ENCODE measurements around the gene KLHL29. TPM values are rescaled to one million over a fixed set of nuclear protein-coding genes. Genes with fewer than 3 reads are reported as not detected.

The KLHL29 gene
- total and polyA plus RNA-seq, 2 experiments from 2014 or later: 3.8 to 9.9 TPM

GRCh38 chr2:23568626-23569190 is 183.7 kb downstream of the KLHL29 start:
- Histone ChIP-seq H3K27ac (no peak overlapping the region), H3K9me3 (ENCODE audit: low read depth) (no peaks in the 10 kb centered on the region), H3K4me3 (no peak overlapping the region), H3K9me2 (replicated peaks; ENCODE audit: insufficient read depth) (no peaks in the 10 kb centered on the region), H2AFZ (no peak overlapping the region), H3K27me3 (no peaks in the 10 kb centered on the region), H4K20me1 (ENCODE audit: insufficient read depth, poor library complexity, severe bottlenecking) (no peaks in the 10 kb centered on the region), H3K79me2 (no peaks in the 10 kb centered on the region), H3K4me2 (no peak overlapping the region), H3K36me3 (replicated peaks; ENCODE audit: insufficient read depth, low read depth) (no peaks in the 10 kb centered on the region), H3K4me1 (ENCODE audit: insufficient read depth) (peaks cover 16% of the 10 kb centered on the region)
- no peak for DNase-seq (ENCODE audit: low spot score)
- 85% methylated on average over 3 of the region's 3 CpGs for WGBS (ENCODE audit: low lambda C conversion rate, missing lambda C conversion rate)
- TF ChIP-seq, protein P1, sequence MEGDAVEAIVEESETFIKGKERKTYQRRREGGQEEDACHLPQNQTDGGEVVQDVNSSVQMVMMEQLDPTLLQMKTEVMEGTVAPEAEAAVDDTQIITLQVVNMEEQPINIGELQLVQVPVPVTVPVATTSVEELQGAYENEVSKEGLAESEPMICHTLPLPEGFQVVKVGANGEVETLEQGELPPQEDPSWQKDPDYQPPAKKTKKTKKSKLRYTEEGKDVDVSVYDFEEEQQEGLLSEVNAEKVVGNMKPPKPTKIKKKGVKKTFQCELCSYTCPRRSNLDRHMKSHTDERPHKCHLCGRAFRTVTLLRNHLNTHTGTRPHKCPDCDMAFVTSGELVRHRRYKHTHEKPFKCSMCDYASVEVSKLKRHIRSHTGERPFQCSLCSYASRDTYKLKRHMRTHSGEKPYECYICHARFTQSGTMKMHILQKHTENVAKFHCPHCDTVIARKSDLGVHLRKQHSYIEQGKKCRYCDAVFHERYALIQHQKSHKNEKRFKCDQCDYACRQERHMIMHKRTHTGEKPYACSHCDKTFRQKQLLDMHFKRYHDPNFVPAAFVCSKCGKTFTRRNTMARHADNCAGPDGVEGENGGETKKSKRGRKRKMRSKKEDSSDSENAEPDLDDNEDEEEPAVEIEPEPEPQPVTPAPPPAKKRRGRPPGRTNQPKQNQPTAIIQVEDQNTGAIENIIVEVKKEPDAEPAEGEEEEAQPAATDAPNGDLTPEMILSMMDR (IDR thresholded peaks at IDR 0.05; ENCODE audit: poor library complexity): no peak
- TF ChIP-seq EZH2 (IDR thresholded peaks at IDR 0.05; ENCODE audit: borderline replicate concordance) (no peak), EZH2phosphoT487 (IDR thresholded peaks at IDR 0.05; ENCODE audit: low read depth, severe bottlenecking, unreplicated experiment) (no peak)

DNA sequence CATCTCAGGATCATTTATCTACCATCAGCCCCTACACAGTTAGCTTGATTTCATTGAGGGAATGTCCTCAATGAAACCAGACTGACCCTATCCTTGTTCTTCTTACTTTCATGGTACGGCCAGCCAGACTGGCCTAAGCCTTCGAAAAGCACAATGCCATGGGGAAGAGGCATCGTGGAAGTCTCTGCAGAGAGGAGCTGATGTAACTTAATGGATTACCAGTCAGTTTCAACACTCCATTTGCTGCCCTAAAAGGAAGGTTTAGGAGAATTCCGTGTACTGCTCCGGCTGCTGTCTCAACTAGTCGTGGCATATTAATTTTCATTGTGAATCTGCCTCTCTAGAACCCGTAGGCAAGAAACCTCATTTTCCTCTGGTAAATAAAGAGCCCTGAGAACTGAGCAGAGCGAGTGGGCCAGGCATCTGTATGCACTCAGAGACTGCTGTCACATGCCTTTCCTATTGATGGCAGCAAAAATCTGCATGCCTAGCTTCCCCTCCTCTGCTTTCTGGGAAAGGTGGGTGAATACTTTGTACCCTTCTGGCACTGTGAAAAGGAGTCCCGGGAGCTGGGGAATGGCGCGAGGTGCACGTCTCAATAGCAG is 184.9 kb downstream of the KLHL29 start:
- Histone ChIP-seq H3K27me3 (no peaks in the 10 kb centered on the region), H3K27ac (peak overlapping the region; percentile 6), H4K20me1 (ENCODE audit: insufficient read depth, poor library complexity, severe bottlenecking) (no peaks in the 10 kb centered on the region), H3K9me2 (replicated peaks; ENCODE audit: insufficient read depth) (no peaks in the 10 kb centered on the region), H2AFZ (no peak overlapping the region), H3K4me1 (ENCODE audit: insufficient read depth) (peaks cover 12% of the 10 kb centered on the region), H3K79me2 (no peaks in the 10 kb centered on the region), H3K9me3 (ENCODE audit: low read depth) (no peaks in the 10 kb centered on the region), H3K36me3 (replicated peaks; ENCODE audit: insufficient read depth, low read depth) (no peaks in the 10 kb centered on the region), H3K4me2 (no peak overlapping the region), H3K4me3 (no peak overlapping the region)
- WGBS (ENCODE audit: low lambda C conversion rate, missing lambda C conversion rate): 83% methylated on average over 12 of the region's 12 CpGs
- no peak for DNase-seq (ENCODE audit: low spot score)
- TF ChIP-seq, protein P1 (IDR thresholded peaks at IDR 0.05; ENCODE audit: poor library complexity): no peak
- no peak for TF ChIP-seq EZH2phosphoT487 (IDR thresholded peaks at IDR 0.05; ENCODE audit: low read depth, severe bottlenecking, unreplicated experiment)
- no peak for TF ChIP-seq EZH2 (IDR thresholded peaks at IDR 0.05; ENCODE audit: borderline replicate concordance)

DNA sequence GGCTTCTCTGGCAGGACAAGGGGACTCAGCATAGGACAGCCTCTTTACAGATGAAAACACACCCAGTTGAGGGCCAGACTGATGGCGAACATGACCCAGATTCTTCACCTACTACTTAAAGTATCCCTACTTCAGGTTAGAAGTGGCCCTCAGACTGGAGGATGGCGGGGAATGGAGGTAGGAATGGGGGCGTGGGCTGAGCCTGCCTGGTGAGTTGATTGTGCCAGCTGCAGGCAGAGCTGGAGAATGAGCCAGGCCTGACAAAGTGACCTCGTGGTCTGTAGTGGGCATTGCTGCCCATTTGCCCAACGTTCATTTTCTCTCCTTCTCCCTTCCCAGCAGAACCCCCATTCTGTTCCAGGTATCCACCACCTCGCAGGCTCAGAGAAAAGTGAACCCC is 186.1 kb downstream of the KLHL29 start:
- H3K4me1 ChIP-seq (ENCODE audit: insufficient read depth): peaks cover 12% of the 10 kb centered on the region

More for the DNA sequence above, 186.1 kb downstream of the KLHL29 start:
- WGBS (ENCODE audit: low lambda C conversion rate, missing lambda C conversion rate): 91% methylated on average over 6 of the region's 6 CpGs
- no peaks in the 10 kb centered on the region for H3K79me2 ChIP-seq
- H3K4me2 ChIP-seq: no peak overlapping the region
- H3K9me2 ChIP-seq (replicated peaks; ENCODE audit: insufficient read depth): no peaks in the 10 kb centered on the region
- no peaks in the 10 kb centered on the region for H4K20me1 ChIP-seq (ENCODE audit: insufficient read depth, poor library complexity, severe bottlenecking)
- no peak overlapping the region for H3K4me3 ChIP-seq
- H3K9me3 ChIP-seq (ENCODE audit: low read depth): no peaks in the 10 kb centered on the region
- H3K27me3 ChIP-seq: no peaks in the 10 kb centered on the region
- H3K27ac ChIP-seq: no peak overlapping the region
- no peaks in the 10 kb centered on the region for H3K36me3 ChIP-seq (replicated peaks; ENCODE audit: insufficient read depth, low read depth)
- H2AFZ ChIP-seq: no peak overlapping the region
- no peak for DNase-seq (ENCODE audit: low spot score)
- TF ChIP-seq EZH2 (IDR thresholded peaks at IDR 0.05; ENCODE audit: borderline replicate concordance) (no peak), EZH2phosphoT487 (IDR thresholded peaks at IDR 0.05; ENCODE audit: low read depth, severe bottlenecking, unreplicated experiment) (no peak)
- TF ChIP-seq, protein P1 (IDR thresholded peaks at IDR 0.05; ENCODE audit: poor library complexity): no peak

All from hepatocyte (in vitro differentiated cells).